HL-60 (cell line): ENCODE measurements around the gene SBF1.

Source experiments
- CTCF ChIP-seq: IDR thresholded peaks from one replicate; pipeline ENCODE4 v1.5.1; 2011; ENCODE audit warnings: low read length, control low read depth, inconsistent platforms; ENCODE audit not compliant: insufficient read depth
- POLR2AphosphoS5 ChIP-seq: IDR thresholded peaks from 2 replicates; pipeline ENCODE4 v1.6.1; 2012; ENCODE audit warnings: low read depth
- REST ChIP-seq: IDR thresholded peaks from 2 replicates; pipeline ENCODE4 v1.6.1; 2012; ENCODE audit warnings: low read depth; ENCODE audit not compliant: insufficient replicate concordance
- SPI1 ChIP-seq: IDR thresholded peaks from 2 replicates; pipeline ENCODE4 v1.6.1; 2012; ENCODE audit warnings: low read depth, mild to moderate bottlenecking, borderline replicate concordance

- TF ChIP-seq CTCF (no peak), REST (no peak), POLR2AphosphoS5 (peak; percentile 8; the same call in 1 of the 2 replicates), SPI1 (no peak)
Measured at GRCh38 chr22:50507421-50507990, 32.7 kb upstream of the SBF1 start, which contains the start of gene LMF2.
